ENCODE measurements around the gene ETV4.
A peak's percentile ranks its signal among the peaks of the same experiment; 100 is the strongest.

Gene ETV4

DNA sequence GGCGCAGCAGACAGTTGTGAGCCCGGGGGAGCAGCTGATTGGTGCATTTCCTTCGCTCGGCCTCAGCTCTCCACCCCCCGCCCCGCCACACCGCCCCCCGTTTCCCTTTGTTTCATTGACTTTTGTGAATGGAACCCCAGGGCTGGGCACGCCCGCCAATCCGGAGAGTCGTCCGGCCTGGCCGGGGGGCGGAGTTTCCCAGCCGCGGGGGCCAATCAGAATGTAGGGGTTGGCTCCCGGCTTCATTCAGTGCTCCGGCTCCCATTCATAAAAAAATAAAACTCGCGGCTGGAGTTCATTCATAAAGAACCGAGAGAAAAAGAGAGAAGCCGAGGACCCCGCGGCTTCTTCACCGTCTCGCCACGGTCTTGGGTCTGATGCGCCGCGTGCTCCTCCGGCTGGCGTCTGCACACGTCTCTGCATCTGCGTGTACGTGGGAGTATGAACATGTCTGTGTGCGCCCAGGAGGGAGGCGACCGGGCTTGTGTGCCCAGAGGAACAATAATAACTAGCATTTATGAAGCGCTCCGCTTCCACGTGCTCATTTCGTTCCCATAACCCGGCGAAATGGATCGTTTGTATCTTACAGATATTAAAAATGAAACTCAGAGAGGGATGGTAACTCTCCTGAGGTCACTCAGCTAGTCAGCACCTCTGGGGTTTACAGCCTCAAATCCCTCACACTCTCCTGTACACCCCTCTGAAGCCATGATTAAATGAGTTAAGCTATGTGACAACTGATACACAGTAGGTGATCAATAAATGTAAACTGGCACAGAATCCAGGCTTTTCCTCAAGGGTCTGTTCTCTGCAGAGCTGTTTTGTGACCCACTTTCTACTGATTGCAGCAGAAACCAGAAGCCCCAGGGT is at the start of gene ETV4:
Gene ETV4 (minus strand): TSS at position 22 of the 870 bp plus-strand sequence. CDS start 723 bp downstream, outside the sequence.
- peak; percentile 90 for DNase-seq (ENCODE audit: extremely low spot score)
- POLR2A ChIA-PET, result interaction anchor here (1.2 kb wide), 1 partner anchor 63 kb away, joined by 3 read pairs; the partner anchor contains the start of gene DHX8
- TF ChIP-seq ZNF384 (IDR thresholded peaks at IDR 0.05), result no peak
- TF ChIP-seq SP1 (IDR thresholded peaks at IDR 0.05), result no peak
- no peak for TF ChIP-seq BHLHE40 (IDR thresholded peaks at IDR 0.05; ENCODE audit: borderline replicate concordance)
- TF ChIP-seq L3MBTL2 (conservative IDR thresholded peaks at IDR 0.05), result no peak
- TF ChIP-seq LEF1 (IDR thresholded peaks at IDR 0.05; ENCODE audit: borderline replicate concordance), result no peak
- TF ChIP-seq, protein P1, sequence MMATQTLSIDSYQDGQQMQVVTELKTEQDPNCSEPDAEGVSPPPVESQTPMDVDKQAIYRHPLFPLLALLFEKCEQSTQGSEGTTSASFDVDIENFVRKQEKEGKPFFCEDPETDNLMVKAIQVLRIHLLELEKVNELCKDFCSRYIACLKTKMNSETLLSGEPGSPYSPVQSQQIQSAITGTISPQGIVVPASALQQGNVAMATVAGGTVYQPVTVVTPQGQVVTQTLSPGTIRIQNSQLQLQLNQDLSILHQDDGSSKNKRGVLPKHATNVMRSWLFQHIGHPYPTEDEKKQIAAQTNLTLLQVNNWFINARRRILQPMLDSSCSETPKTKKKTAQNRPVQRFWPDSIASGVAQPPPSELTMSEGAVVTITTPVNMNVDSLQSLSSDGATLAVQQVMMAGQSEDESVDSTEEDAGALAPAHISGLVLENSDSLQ (IDR thresholded peaks at IDR 0.05), result no peak
- TF ChIP-seq ARNT (IDR thresholded peaks at IDR 0.05), result no peak
- TF ChIP-seq FOXK2 (IDR thresholded peaks at IDR 0.05), result no peak
- no peak for TF ChIP-seq CTBP1 (IDR thresholded peaks at IDR 0.05; ENCODE audit: borderline replicate concordance)
- no peak for TF ChIP-seq TARDBP (IDR thresholded peaks at IDR 0.05)
- TF ChIP-seq ELF4 (IDR thresholded peaks at IDR 0.05), result no peak
- TF ChIP-seq FOXA1 (IDR thresholded peaks at IDR 0.05), result no peak
- no peak for TF ChIP-seq NFRKB (IDR thresholded peaks at IDR 0.05)
- TF ChIP-seq FOXM1 (IDR thresholded peaks at IDR 0.05; ENCODE audit: borderline replicate concordance), result no peak
- TF ChIP-seq HDGF (IDR thresholded peaks at IDR 0.05; ENCODE audit: borderline replicate concordance), result no peak
- TF ChIP-seq SUZ12 (IDR thresholded peaks at IDR 0.05), result no peak
- CTCF ChIA-PET, result interaction anchor here (0.7 kb wide), 1 partner anchor 10 kb away, joined by 3 read pairs; no protein-coding TSS in a partner anchor

DNA sequence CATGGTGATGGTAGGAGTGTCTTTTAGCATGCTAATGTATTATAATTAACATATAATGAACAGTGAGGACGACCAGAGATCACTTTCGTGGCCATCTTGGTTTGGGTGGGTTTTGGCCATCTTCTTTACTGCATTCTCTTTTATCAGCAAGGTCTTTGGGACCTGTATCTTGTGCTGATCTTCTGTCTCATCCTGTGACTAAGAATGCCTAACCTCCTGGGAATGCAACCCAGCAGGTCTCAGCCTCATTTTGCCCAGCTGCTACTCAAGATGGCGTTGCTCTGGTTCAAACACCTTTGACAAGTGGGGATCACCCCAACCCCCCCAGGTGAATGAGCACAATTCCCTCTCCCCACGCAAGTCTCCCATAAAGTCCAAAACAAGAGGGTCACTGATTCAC is 49.3 kb upstream of the ETV4 start:
- CTCF ChIA-PET, result no interaction called here
- TF ChIP-seq ELF4 (IDR thresholded peaks at IDR 0.05), result no peak
- no peak for TF ChIP-seq LEF1 (IDR thresholded peaks at IDR 0.05; ENCODE audit: borderline replicate concordance)
- no peak for TF ChIP-seq L3MBTL2 (conservative IDR thresholded peaks at IDR 0.05)
- TF ChIP-seq SUZ12 (IDR thresholded peaks at IDR 0.05), result no peak
- TF ChIP-seq, protein P1 (IDR thresholded peaks at IDR 0.05), result no peak
- no peak for TF ChIP-seq HDGF (IDR thresholded peaks at IDR 0.05; ENCODE audit: borderline replicate concordance)
- no peak for TF ChIP-seq SP1 (IDR thresholded peaks at IDR 0.05)
- no peak for TF ChIP-seq FOXK2 (IDR thresholded peaks at IDR 0.05)
- TF ChIP-seq FOXA1 (IDR thresholded peaks at IDR 0.05), result no peak
- no peak for TF ChIP-seq ZNF384 (IDR thresholded peaks at IDR 0.05)
- TF ChIP-seq CTBP1 (IDR thresholded peaks at IDR 0.05; ENCODE audit: borderline replicate concordance), result no peak
- TF ChIP-seq BHLHE40 (IDR thresholded peaks at IDR 0.05; ENCODE audit: borderline replicate concordance), result no peak
- TF ChIP-seq TARDBP (IDR thresholded peaks at IDR 0.05), result no peak
- TF ChIP-seq ARNT (IDR thresholded peaks at IDR 0.05), result no peak
- no peak for TF ChIP-seq FOXM1 (IDR thresholded peaks at IDR 0.05; ENCODE audit: borderline replicate concordance)
- TF ChIP-seq NFRKB (IDR thresholded peaks at IDR 0.05), result no peak
- POLR2A ChIA-PET, result no interaction called here
- no peak for DNase-seq (ENCODE audit: extremely low spot score)

DNA sequence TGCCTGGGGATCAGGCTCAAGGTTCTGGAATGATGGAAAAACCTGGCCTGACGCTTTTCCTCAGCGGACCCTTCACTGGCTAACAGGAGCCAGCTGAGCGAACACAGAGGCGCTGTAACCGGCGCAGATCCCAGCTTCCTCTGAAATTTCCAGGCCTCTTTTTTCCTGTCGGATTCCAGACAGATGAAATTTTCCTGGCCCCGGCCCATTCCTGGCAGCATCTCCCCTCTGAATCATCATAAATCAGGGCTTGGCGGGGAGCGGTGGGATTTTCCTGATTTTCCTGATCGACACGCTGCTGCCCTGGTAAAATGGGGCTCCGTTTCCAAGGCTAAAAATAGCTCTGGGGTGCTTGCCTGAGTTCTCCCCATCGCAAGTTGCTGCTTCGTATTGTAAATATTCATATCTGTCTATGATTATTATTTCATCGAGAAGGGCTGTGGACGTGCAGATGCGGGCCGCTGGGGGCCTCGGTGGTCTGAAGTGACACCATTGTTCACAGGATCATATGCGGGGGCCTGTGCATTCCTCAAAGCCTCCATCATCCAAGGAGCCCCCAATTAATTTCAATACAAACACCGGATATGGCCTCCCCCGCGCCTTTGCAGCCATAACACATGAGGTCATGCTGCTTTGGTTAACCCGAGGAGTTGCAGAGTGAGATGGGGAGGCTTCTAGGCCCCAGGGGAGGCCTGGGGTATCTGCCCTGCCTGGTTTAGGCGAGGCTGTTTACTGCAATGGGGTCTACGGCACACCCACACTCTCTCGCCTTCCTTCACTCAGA is 45.8 kb upstream of the ETV4 start:
- TF ChIP-seq L3MBTL2 (conservative IDR thresholded peaks at IDR 0.05), result no peak
- no peak for DNase-seq (ENCODE audit: extremely low spot score)
- ChIA-PET CTCF (interaction anchor here (0.7 to 1.9 kb wide), 3 partner anchors 15 to 82 kb away, joined by 4 to 6 read pairs (median 6); no protein-coding TSS in a partner anchor), POLR2A (no interaction called here)

DNA sequence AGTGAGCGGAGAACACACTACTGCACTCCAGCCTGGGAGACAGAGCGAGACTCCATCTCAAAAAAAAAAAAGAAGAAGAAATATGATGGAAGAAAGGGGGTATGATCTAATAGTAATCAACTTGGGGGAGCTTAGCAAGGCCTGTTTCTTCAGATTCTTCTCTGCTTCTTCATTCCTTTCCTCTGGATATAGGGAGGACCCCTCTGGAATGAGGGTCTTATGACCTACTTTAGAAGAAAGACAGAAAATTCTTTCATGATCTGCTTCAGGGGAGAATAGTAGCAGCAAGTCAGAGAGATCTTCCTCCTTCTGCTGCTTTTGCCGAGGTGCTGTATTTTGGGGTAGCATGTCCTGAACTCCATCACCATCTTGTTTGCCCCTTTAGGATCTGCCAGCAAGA is 44.9 kb upstream of the ETV4 start:
- POLR2A ChIA-PET, result no interaction called here
- CTCF ChIA-PET, result interaction anchor here (1.7 kb wide), 1 partner anchor 14 kb away, joined by 6 read pairs; no protein-coding TSS in a partner anchor
- TF ChIP-seq ZNF384 (IDR thresholded peaks at IDR 0.05), result no peak
- no peak for TF ChIP-seq L3MBTL2 (conservative IDR thresholded peaks at IDR 0.05)
- no peak for TF ChIP-seq CTBP1 (IDR thresholded peaks at IDR 0.05; ENCODE audit: borderline replicate concordance)
- no peak for TF ChIP-seq BHLHE40 (IDR thresholded peaks at IDR 0.05; ENCODE audit: borderline replicate concordance)
- no peak for TF ChIP-seq HDGF (IDR thresholded peaks at IDR 0.05; ENCODE audit: borderline replicate concordance)
- no peak for DNase-seq (ENCODE audit: extremely low spot score)

DNA sequence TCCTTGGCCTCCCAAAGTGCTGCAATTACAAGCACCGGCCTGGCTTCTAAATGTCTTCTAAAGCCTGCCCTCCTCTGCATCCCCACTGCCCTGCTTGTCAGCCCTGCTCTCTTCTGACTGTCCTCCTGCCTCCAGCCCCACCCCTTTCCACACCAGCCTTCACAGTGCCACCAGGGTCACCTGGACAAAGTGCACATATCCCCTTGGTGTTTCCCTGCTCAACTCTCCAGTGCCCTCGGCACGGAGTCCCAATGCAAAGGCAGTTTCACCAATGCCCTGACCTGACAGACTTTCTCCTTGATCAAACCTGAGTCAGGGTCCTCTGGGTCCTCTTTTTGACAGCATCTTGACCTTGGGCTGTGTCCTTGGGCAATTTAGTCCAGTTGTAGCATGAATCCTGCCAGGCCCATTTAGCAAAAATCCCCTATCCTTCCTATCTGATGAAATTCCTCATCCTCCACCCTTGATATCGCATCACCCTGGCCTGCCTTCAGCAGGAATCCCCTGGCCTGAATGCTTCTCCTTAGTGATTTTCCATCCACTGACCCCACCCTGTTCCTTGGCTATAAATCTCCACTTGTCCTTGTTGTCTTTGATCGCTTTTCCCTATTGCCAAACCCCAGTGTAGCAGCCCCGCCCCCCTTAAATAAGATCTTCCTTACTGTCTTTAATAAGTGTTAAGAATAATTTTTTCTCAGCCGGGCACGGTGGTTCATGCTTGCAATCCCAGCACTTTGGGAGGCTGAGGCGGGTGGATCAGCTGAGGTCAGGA is 42.7 kb upstream of the ETV4 start:
- DNase-seq (ENCODE audit: extremely low spot score), result no peak
- CTCF ChIA-PET, result interaction anchor here (1.6 kb wide), 1 partner anchor 12 kb away, joined by 4 read pairs; no protein-coding TSS in a partner anchor
- POLR2A ChIA-PET, result no interaction called here
- TF ChIP-seq TARDBP (IDR thresholded peaks at IDR 0.05) (no peak), FOXK2 (IDR thresholded peaks at IDR 0.05) (no peak), FOXA1 (IDR thresholded peaks at IDR 0.05) (no peak)
- TF ChIP-seq, protein P1 (IDR thresholded peaks at IDR 0.05), result no peak
